Measurements from ENCODE around the gene PDXK. TPM values are rescaled to one million over a fixed set of nuclear protein-coding genes. Genes with fewer than 3 reads are reported as not detected.

The PDXK gene
- total and polyA plus RNA-seq, 10 of the 15 experiments (the other 5 are each of a cell fraction or from before 2014, with no cell fraction given) = 3.7 to 141 (median 60.0) TPM

DNA sequence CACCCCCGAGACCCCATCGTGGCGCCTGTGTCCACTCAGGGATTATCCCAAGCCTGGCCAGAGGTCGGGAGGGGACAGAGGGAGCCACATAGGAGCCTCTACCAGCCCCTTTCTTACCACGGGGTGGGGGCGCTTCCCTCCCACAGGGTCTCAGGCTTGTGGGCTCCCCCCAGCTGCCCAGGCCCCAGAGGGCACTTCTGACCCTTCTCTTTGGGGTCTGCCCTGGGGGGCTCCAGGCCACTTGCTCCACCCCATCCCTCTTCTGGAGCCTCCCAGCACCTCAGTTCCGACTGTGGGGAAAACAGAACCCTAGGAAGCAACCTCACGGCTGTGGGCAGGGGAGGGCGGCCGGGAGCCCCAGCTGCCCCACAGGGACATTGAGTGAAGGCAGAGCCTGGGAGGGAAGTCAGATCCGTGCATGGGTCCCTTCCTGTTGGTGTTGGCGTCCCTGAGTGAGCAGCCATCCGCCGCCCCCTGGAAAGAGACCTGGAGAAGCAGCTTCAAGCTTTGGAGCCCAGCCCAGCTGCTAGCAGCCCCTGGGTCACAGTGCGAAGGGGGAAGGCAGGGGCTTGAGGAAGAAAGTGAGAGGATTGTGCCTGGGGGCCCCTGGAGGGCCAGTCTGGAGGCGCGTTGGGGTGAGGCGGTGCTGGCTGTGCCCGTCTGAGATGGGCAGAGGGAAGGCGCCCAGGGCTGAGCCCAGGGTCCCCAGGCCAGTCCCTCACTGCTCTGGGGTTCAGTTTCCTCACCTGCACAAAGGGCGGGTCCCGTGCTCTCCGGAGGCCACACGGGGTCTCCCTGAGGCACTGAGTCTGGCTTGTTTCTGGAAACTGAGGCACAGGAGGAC is 92.6 kb downstream of the PDXK start:
- FAIRE-seq = no peak
- Histone ChIP-seq H3K27me3 (replicated peaks in 1 of 2; ENCODE audit: control insufficient read depth in 2 of 2, insufficient read depth in 2 of 2, low read length in 1 of 2) (no peaks in the 10 kb centered on the region), H3K27ac (ENCODE audit: control insufficient read depth, insufficient read depth) (peak overlapping the region; percentile 50; the same call in 1 of the 2 replicates), H2AFZ (ENCODE audit: control insufficient read depth, low read depth, low read length) (peak overlapping the region; percentile 79), H3K9me3 (replicated peaks; ENCODE audit: control insufficient read depth, insufficient read depth, low read length) (no peaks in the 10 kb centered on the region), H3K4me1 (ENCODE audit: control insufficient read depth, insufficient read depth, low read length) (peaks cover 36% of the 10 kb centered on the region), H3K4me3 (no peak overlapping the region), H3K4me2 (ENCODE audit: control insufficient read depth, insufficient read depth) (peak overlapping the region; percentile 82), H3K36me3 (ENCODE audit: control insufficient read depth in 2 of 2, insufficient read depth in 2 of 2, low read length in 1 of 2) (peaks cover 0 to 2% of the 10 kb centered on the region in 2 experiments; a peak in 2 of 4 replicates), H3K79me2 (ENCODE audit: control insufficient read depth, insufficient read depth, low read length) (peaks cover 4% of the 10 kb centered on the region), H3K9ac (ENCODE audit: control insufficient read depth, insufficient read depth, low read length) (peak overlapping the region; percentile 55), H4K20me1 (ENCODE audit: control insufficient read depth, insufficient read depth) (no peaks in the 10 kb centered on the region)
- TF ChIP-seq TARDBP (IDR thresholded peaks at IDR 0.05; ENCODE audit: borderline replicate concordance) = no peak
- no peak for TF ChIP-seq YBX1 (IDR thresholded peaks at IDR 0.05)
- TF ChIP-seq ZBED1 (IDR thresholded peaks at IDR 0.05; ENCODE audit: borderline replicate concordance) = no peak
- TF ChIP-seq YY1 (IDR thresholded peaks at IDR 0.05; ENCODE audit: low read depth, low read length) = no peak
- TF ChIP-seq NBN (IDR thresholded peaks at IDR 0.05) = no peak
- DNase-seq (ENCODE audit: low read depth, low spot score) = no peak
- BruUV-seq (replicated peaks) = no TSS peak
- 64% methylated on average over 23 of the region's 24 CpGs for WGBS (ENCODE audit: insufficient coverage, insufficient replicate concordance, low lambda C conversion rate, missing lambda C conversion rate)
- SMC1A ChIA-PET (ENCODE audit: uncharacterized antibody, unreplicated experiment) = interaction anchor here (0.8 to 3.3 kb wide), 5 partner anchors 8 to 164 kb away, joined by 3 to 16 read pairs (median 3); no protein-coding TSS in a partner anchor
- POLR2A ChIA-PET = interaction anchor here (1.1 kb wide), 1 partner anchor 25 kb away, joined by 3 read pairs; no protein-coding TSS in a partner anchor
- ATAC-seq = peak; percentile 4
- intact Hi-C loops (cut with micrococcal nuclease; ENCODE audit: unreplicated experiment) (loop anchor here (1.0 kb wide), 3 partner anchors 53 to 164 kb away; no protein-coding TSS in a partner anchor), in situ Hi-C loops (cut with MboI) (no loop called here)
- CTCF ChIA-PET = interaction anchor here (0.6 to 4.5 kb wide), 10 partner anchors 52 to 486 kb away, joined by 3 to 39 read pairs (median 4); no protein-coding TSS in a partner anchor
- RAD21 ChIA-PET (ENCODE audit: unreplicated experiment) = interaction anchor here (0.7 to 3.6 kb wide), 6 partner anchors 51 to 161 kb away, joined by 3 to 21 read pairs (median 4); no protein-coding TSS in a partner anchor

Small RNA genes within 50 kb of the gene (small RNA-seq; reads per million reads assigned to genes)
- gene AP001052.1 = not detected

Other genes starting within 250 kb of the PDXK start
- gene HSF2BP, start 59.6 kb upstream of the PDXK start, total RNA-seq (2014; rRNA removed) = 0.33 and 0.45 TPM in 2 replicates
- gene HSF2BP, start 59.6 kb upstream of the PDXK start, total RNA-seq (2014; rRNA removed; fragmentation: Illumina TruSeq; extraction: Trizol) = 0.32 and 0.45 TPM in 2 replicates
- 0.38 and 0.48 TPM in 2 replicates for gene HSF2BP, start 59.6 kb upstream of the PDXK start, total RNA-seq (2021)
- 0.20 and 0.26 TPM in 2 replicates for gene HSF2BP, start 59.6 kb upstream of the PDXK start, polyA plus RNA-seq (2011; rRNA removed)
- 0.21 TPM in 1 of 2 replicates, not detected in the other for gene HSF2BP, start 59.6 kb upstream of the PDXK start, polyA plus RNA-seq (2014; fragmentation: Illumina TruSeq; extraction: Trizol)
- gene HSF2BP, start 59.6 kb upstream of the PDXK start, polyA plus RNA-seq (2014; fragmentation: Nextera tagmentation; extraction: Ambion mirVana) = under 1 TPM; 0.07 to 0.19 TPM
- 0.53 and 0.81 TPM in 2 replicates for gene HSF2BP, start 59.6 kb upstream of the PDXK start, polyA plus RNA-seq (2014; rRNA removed)
- gene HSF2BP, start 59.6 kb upstream of the PDXK start, polyA plus RNA-seq (2016; fragmentation: Nextera tagmentation; extraction: Ambion mirVana) = under 1 TPM; 0.32 to 0.53 TPM
- 38.1 and 41.9 TPM in 2 replicates for gene RRP1B, start 59.6 kb upstream of the PDXK start, total RNA-seq (2014; rRNA removed)
- 32.5 and 36.3 TPM in 2 replicates for gene RRP1B, start 59.6 kb upstream of the PDXK start, total RNA-seq (2014; rRNA removed; fragmentation: Illumina TruSeq; extraction: Trizol)
- gene RRP1B, start 59.6 kb upstream of the PDXK start, total RNA-seq (2021) = 52.8 and 57.4 TPM in 2 replicates
- 15.7 and 19.3 TPM in 2 replicates for gene RRP1B, start 59.6 kb upstream of the PDXK start, polyA plus RNA-seq (2011; rRNA removed)
- gene RRP1B, start 59.6 kb upstream of the PDXK start, polyA plus RNA-seq (2014; fragmentation: Illumina TruSeq; extraction: Trizol) = 35.7 and 39.9 TPM in 2 replicates
- 1 to 10 TPM; 8.1 to 9.7 TPM for gene RRP1B, start 59.6 kb upstream of the PDXK start, polyA plus RNA-seq (2014; fragmentation: Nextera tagmentation; extraction: Ambion mirVana)
- gene RRP1B, start 59.6 kb upstream of the PDXK start, polyA plus RNA-seq (2014; rRNA removed) = 33.7 and 35.0 TPM in 2 replicates
- 10 to 100 TPM; 45.0 to 47.0 TPM for gene RRP1B, start 59.6 kb upstream of the PDXK start, polyA plus RNA-seq (2016; fragmentation: Nextera tagmentation; extraction: Ambion mirVana)
- 18.6 and 25.9 TPM in 2 replicates for gene CSTB, start 57.2 kb downstream of the PDXK start, total RNA-seq (2014; rRNA removed)
- gene CSTB, start 57.2 kb downstream of the PDXK start, total RNA-seq (2014; rRNA removed; fragmentation: Illumina TruSeq; extraction: Trizol) = 20.4 and 20.6 TPM in 2 replicates
- gene CSTB, start 57.2 kb downstream of the PDXK start, total RNA-seq (2021) = 38.3 and 39.5 TPM in 2 replicates
- gene CSTB, start 57.2 kb downstream of the PDXK start, polyA plus RNA-seq (2011; rRNA removed) = 43.3 and 45.6 TPM in 2 replicates
- gene CSTB, start 57.2 kb downstream of the PDXK start, polyA plus RNA-seq (2014; fragmentation: Illumina TruSeq; extraction: Trizol) = 30.1 and 53.5 TPM in 2 replicates
- 10 to 100 TPM; 12.5 to 20.2 TPM for gene CSTB, start 57.2 kb downstream of the PDXK start, polyA plus RNA-seq (2014; fragmentation: Nextera tagmentation; extraction: Ambion mirVana)
- gene CSTB, start 57.2 kb downstream of the PDXK start, polyA plus RNA-seq (2014; rRNA removed) = 51.8 and 68.2 TPM in 2 replicates
- gene CSTB, start 57.2 kb downstream of the PDXK start, polyA plus RNA-seq (2016; fragmentation: Nextera tagmentation; extraction: Ambion mirVana) = 10 to 100 TPM; 82.3 to 82.7 TPM
- gene RRP1, start 70.4 kb downstream of the PDXK start, total RNA-seq (2014; rRNA removed) = 32.5 and 40.9 TPM in 2 replicates
- 22.3 and 23.8 TPM in 2 replicates for gene RRP1, start 70.4 kb downstream of the PDXK start, total RNA-seq (2014; rRNA removed; fragmentation: Illumina TruSeq; extraction: Trizol)
- gene RRP1, start 70.4 kb downstream of the PDXK start, total RNA-seq (2021) = 58.7 and 65.3 TPM in 2 replicates
- gene RRP1, start 70.4 kb downstream of the PDXK start, polyA plus RNA-seq (2011; rRNA removed) = 21.8 and 26.0 TPM in 2 replicates
- gene RRP1, start 70.4 kb downstream of the PDXK start, polyA plus RNA-seq (2014; fragmentation: Illumina TruSeq; extraction: Trizol) = 27.4 and 48.9 TPM in 2 replicates
- gene RRP1, start 70.4 kb downstream of the PDXK start, polyA plus RNA-seq (2014; fragmentation: Nextera tagmentation; extraction: Ambion mirVana) = 1 to 10 TPM in 1 of 2 experiments, under 1 TPM in 1; 0.34 to 4.3 TPM
- 29.3 and 33.8 TPM in 2 replicates for gene RRP1, start 70.4 kb downstream of the PDXK start, polyA plus RNA-seq (2014; rRNA removed)
- 10 to 100 TPM; 56.1 to 70.8 TPM for gene RRP1, start 70.4 kb downstream of the PDXK start, polyA plus RNA-seq (2016; fragmentation: Nextera tagmentation; extraction: Ambion mirVana)
- gene AGPAT3, start 146.1 kb downstream of the PDXK start, total RNA-seq (2014; rRNA removed) = 46.9 and 47.8 TPM in 2 replicates
- 26.1 and 28.2 TPM in 2 replicates for gene AGPAT3, start 146.1 kb downstream of the PDXK start, total RNA-seq (2014; rRNA removed; fragmentation: Illumina TruSeq; extraction: Trizol)
- 89.5 and 110 TPM in 2 replicates for gene AGPAT3, start 146.1 kb downstream of the PDXK start, total RNA-seq (2021)
- 27.6 and 47.8 TPM in 2 replicates for gene AGPAT3, start 146.1 kb downstream of the PDXK start, polyA plus RNA-seq (2011; rRNA removed)
- gene AGPAT3, start 146.1 kb downstream of the PDXK start, polyA plus RNA-seq (2014; fragmentation: Illumina TruSeq; extraction: Trizol) = 19.0 and 28.7 TPM in 2 replicates
- gene AGPAT3, start 146.1 kb downstream of the PDXK start, polyA plus RNA-seq (2014; fragmentation: Nextera tagmentation; extraction: Ambion mirVana) = 1 to 10 TPM; 1.2 to 3.7 TPM
- 50.0 and 53.6 TPM in 2 replicates for gene AGPAT3, start 146.1 kb downstream of the PDXK start, polyA plus RNA-seq (2014; rRNA removed)
- gene AGPAT3, start 146.1 kb downstream of the PDXK start, polyA plus RNA-seq (2016; fragmentation: Nextera tagmentation; extraction: Ambion mirVana) = 10 to 100 TPM; 17.5 to 33.0 TPM

All from GM12878 (cell line).